HG03378 (cell line): Measurements from ENCODE around the gene RSU1.

ENCODE experiments used
- ATAC-seq: cut with Tn5 transposase; IDR thresholded peaks from one replicate; pipeline ENCODE4 v1.9.1; 2021; ENCODE audit warnings: mild to moderate bottlenecking, moderate library complexity; ENCODE audit not compliant: unreplicated experiment

RSU1 gene

DNA sequence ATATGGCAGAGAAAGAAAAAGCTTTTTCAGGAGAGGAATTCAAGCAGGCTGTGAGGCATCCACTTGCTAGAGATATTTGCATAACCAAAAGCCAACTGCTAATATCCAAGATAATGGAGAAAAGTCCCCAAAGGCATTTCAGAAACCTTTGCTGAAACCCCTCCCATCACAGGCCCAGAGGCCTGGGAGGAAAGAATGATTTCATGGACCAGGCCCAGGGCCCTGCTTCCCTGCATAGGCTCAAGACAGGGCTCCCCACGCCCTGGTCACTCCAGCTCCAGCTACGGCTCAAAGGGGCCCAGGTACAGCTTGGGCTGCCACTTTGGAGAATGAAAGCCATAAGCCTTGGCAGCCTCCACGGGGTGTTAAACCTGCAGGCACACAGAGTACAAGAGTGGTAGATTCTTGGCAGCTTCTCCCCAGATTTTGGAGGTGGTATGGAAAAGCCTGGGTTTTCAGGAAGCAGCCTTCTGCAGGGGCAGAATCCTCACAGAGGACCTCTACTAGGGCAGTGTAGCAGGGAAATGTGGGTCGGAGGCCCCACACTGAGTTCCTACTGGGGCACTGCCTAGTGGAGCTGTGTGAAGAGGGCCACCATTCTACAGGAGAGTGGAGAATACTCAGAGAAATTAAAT, 5.6 kb upstream of the RSU1 start:
- no peak for ATAC-seq

DNA sequence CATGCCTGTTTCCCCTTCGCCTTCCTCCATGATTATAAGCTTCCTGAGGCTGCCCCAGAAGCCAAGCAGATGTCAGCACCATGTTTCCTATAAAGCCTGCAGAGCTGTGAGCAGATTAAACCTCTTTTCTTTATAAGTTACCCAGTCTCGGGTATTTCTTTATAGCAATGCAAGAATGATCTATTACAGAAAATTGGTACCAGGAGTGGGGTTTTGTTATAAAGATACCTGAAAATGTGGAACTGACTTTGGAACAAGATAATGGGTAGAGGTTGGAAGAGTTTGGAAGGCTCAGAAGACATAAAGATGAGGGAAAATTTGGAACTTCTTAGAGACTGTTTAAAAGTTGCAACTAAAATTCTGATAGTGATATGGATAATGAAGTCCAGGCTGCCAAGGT, 4.8 kb upstream of the RSU1 start:
- no peak for ATAC-seq

DNA sequence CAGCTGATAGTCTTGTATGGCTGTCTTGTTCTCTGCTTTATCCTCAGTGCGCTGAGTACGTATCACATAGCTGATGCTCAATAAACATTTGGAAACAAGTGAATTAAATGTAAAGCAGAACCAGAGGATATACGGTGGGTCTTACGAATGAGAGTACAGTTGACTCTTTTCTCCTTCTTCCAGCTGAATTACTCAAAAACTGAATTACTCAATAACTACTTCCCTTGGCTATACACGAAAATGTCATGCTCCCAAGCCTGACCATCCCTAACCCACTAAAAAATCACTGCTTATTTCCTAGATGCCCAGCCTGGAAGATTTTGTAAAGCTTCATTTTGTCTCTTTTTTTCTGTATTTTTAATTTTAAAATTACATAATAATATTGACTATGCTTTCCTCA, 3.2 kb upstream of the RSU1 start:
- no peak for ATAC-seq

DNA sequence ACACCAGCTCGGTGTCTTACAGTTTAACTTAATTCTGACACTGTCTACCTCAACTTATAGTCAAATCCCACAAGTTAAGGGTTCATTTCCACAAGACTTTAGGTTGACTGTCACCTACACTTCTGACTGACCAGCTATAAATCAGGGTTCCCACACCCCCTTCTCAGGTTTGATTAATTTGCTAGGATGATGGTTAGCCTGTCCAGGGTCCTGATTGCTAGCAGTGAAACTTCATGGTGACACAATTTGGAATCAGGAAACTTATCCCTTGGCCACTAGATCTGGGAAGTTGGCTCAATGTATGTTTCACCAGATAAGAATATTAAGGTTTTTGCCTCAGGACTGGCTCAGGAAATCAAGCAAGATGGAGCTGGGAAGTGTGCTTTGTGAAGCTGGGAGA, 2.8 kb upstream of the RSU1 start:
- ATAC-seq, result no peak

DNA sequence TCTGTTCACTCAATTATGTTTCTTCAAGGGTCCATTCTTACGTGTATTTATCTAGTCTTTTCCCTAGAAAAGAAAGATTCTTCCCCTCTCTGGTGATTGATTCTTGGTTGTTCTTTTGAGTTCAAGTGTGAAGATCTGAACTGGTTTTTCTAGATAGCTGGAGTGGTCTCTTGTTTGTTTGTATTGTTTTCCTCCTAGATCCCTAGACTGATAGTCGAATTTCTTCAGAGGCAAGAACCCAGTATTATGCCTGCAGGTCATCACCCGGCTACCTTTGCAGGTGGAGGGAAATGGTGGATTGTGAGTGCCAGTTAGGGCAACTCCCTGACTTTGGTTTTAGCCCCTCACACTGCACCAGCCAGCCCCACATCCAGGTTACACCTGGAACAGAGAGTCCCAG, 2.2 kb upstream of the RSU1 start:
- ATAC-seq, result no peak

DNA sequence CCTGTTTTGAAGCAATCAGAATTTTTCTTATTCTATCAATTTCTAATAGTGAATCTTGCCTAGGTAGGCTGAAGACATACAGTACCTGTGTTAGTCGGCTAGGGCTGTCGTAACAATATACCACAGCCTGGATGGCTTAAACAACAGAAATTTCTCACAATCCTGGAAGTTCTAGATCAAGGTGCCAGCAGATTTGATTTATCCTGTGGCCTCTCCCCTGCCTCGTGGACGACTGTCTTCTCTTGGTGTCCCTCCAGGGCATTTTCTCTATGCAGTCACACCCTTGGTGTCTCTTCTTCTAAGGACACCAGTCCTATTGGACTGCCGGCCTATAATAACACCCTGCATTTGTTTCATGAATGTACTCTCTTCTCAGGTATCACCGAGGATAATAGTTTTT, 1.8 kb upstream of the RSU1 start:
- no peak for ATAC-seq

DNA sequence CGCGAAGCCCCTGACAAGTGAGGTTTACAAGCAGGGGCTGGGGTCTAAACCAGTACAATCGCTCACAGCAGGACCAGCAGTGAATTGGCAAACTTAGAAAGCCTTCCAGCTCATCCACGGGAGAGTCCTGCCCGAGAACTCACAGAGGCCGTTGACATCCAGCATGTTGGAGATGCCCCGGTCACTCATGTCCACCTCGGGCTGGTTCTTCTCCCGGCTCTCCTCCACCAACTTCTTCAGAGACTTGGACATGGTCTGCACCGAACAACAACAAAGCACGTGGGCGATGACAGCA, 447 bp downstream of the RSU1 start:
- ATAC-seq, result no peak

DNA sequence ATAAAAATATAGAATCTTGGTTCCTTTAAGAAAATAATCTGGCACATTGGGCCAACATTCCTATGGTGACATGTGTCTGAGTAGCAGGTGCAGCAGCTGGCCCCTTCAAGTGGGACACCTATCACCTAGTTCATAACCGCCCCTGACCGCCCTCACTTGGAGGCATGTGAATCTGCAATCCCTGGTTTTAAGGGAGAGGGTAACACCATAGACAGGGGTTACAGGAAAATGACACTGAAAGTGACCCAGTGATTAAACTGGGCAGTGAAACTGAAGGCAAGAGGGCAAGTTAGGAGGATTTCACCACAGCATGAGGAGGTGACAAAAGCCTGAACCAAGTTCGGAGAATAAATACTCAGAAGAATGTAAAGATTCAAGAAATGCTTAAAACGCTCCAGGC, 1.1 kb downstream of the RSU1 start:
- ATAC-seq, result no peak

DNA sequence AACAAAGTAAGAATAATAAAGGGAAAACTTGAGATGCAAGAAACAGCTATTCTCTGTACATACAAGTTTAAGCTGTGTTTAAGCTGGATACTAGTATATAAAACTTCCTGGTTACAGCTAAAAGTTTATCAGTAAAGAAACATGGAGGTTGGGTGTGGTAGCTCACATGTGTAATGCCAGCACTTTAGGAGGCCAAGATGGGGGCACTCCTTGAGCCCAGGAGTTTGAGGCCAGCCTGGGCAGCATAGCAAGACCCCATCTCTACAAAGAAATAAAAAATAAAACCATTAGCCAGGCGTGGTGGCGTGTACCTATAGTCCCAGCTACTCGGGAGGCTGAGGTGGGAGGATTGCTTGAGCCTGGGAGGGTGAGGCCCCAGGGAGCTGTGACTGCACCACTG, 3.2 kb downstream of the RSU1 start:
- no peak for ATAC-seq

DNA sequence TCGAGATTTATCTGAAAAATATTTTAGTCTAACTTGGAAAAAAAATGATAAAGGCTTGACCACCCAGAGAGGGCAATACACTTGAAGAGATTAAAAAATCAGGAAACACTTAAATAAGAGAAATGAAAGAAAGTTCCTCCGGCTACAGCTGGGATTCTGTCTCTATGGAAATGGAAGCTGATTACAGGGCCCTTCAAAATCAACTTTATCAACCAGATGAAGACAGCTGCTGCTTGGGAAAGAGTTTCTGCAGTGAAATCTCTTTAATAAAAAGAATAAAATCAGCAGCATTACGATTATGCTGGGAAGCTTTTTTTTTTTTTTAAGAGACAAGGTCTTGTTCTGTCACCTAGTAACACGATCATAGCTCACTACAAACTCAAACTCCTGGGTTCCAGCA, 4.5 kb downstream of the RSU1 start:
- ATAC-seq, result no peak

DNA sequence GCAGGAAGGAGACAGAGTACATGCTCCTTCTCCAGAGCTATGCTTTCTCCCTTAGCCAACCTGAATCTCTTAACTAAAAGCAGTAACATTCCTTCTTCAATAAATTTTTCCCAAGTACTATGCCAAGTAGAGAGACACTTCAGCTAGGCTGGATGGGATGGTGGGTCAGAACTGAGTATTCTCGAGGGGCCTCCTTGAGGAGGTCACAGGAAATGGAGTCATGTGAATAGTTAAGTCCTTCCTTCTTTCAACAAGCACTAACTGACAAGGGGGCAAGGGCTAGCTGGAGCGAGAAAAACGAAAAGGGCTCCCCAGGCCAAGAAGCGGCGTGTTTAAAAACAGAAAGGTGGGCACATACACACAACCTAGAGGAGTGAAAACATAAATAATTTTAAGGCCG, 5.5 kb downstream of the RSU1 start:
- ATAC-seq, result no peak

DNA sequence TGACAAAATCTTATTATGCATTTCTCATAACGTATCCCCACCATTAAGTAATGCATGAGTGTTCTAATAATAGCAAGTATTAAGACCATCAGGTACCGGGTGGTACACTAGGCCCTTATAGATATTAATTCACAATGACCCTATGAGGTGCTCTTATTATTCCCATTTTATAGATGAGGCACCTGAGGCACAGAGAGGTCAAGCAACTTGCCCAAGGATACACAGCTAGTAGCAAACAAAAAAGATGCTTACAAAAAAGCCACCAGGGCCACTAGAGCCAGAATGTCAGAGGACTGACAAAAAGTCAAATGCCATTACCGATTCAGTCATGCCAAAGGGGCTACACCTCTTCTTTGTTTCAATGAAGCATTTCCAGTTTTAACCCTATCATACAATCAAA, 5.9 kb downstream of the RSU1 start:
- no peak for ATAC-seq

DNA sequence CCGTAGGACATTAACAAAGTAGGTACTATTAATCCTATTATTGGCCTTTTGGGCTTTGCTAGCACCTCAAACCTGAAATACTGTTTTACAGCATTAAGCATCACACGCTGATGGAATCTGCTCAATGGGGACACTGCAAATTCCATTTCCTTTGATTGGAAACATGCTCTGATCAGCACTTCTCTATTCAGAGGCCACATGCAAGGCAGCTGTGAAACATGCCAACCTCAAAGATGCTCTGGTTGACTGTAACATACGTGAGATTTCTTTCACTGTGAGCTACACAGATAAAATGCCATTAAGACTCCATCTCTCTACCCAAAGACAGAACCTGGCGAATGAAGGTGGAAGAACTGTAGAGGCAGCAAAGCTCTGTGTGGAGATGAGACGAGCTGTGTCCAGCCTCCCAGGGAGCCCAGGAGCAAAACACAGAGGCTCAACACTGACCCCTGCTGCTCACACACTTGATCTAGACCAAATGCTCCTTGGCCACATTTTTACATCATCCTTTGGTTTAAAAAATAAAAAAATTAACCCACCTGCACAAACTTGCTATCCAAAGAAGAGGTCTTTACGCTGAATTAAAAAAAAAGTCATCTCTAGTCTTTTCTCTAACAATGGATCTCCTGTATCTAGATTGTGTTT, 8.0 kb downstream of the RSU1 start:
- peak; percentile 84 for ATAC-seq

DNA sequence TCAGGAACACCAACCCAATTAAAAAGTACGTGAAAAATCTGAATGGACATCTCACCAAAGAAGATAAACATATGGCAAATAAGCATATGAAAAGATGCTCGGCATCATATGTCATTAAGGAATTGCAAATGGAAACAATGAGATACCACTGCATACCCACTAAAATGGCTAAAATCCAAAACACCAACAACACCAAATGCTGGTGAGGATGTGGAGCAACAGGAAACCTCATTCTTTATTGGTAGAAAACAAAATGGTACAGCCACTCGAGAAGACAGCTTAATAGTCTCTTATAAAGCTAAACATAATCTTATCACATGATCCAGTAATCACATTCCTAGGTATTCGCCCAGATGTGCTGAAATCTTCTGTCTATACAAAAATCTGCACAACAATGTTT, 13.1 kb downstream of the RSU1 start:
- ATAC-seq, result no peak

DNA sequence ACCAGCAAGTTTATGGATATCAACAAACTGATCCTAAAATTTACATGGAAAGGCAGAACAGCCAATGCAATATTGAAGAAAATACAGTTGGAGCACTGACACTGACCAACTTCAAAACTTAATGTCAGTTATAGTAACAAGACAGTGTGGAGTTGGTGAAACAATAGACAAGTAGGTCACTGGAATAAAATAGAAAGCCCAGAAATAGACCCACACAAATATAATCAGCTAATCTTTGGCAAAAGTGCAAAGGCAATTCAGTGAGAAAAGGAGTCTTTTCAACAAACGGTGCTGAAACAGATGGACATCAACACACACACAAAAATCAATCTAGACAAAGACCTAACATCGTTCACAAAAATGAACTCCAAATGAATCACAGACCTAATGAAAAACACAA, 13.8 kb downstream of the RSU1 start:
- no peak for ATAC-seq

DNA sequence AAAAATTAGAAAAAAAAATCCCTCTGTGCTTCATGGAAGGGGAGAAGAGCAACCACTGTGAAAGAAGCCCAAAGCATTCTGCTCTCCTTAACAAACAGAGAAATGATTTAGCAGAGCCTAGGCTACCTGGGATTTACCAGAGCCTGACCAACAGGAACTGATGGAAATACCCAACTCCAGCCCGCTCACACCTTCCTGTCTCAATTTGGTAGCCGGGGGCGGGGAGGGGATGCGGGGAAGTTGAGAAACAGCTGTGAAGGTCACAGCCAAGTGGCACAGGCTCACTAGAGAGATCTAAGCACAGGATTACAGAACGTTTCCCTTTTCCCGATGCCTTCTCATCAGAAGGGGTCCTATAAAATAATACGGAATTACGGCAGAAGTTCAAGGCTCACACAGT, 17.6 kb downstream of the RSU1 start:
- peak; percentile 81 for ATAC-seq

DNA sequence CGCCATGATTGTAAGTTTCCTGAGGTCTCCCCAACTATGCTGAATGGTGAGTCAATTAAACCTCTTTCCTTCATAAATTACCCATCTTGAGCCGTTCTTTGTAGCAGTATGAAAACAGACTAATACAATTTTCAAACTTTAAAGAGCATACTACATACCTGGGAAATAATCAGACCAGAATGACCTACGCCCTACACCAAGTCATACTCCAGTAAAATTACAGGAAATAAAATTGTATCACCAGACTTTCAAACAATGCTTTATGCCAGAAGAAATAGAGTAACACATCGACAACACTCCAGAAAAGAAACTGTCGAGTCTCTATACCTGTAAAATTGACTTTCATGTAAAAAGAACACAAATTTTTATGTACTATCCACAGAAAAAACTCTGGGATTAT, 18.7 kb downstream of the RSU1 start:
- no peak for ATAC-seq

DNA sequence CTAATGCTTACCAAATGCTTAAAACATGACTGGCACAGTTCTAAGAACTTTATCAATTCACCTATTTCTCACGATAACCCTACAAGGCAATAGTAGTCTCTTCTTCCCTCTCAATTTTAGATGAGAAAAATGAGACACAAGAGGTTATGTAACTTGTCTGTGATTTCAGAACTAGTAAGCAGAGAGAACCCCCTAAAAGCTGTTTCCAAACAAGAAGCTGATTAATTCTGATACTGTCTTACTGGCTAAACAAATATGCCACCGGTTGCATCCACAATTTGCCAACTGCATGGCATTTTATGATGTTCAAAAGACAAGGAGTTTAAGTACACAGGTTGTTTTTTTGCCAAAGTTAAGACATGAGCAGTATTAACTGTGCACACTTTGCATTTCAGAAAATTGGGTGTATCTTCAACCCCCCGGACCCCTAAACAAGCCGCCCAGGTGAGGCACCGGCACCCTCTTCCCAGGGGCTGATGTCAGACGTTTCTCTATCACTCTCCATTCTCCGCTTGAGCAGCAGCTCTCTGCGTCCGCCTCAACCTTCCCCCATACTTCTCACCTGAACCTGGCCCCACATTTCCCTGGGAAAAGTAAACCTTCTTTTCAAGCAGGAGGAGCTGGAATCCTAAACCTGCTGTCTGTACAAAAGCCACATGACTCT, 21.7 kb downstream of the RSU1 start:
- ATAC-seq, result no peak

DNA sequence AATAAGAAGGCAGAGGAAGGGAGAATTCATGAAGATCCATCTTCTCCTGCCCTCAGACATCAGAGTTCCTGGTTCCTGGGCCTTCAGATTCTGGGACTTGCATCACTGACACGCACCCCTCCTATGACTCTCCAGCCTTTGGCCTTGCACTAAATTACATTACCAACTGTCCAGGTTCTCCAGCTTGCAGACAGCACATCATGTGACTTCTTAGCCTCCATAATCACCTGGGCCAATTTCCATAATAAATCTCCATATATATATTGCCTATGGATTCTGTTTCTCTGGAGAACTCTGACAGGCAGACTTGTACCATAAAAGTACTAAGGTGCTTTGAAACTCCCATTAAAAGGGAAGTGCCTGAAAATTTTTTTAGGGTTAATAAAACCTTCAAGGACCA, 23.2 kb downstream of the RSU1 start:
- ATAC-seq, result no peak

DNA sequence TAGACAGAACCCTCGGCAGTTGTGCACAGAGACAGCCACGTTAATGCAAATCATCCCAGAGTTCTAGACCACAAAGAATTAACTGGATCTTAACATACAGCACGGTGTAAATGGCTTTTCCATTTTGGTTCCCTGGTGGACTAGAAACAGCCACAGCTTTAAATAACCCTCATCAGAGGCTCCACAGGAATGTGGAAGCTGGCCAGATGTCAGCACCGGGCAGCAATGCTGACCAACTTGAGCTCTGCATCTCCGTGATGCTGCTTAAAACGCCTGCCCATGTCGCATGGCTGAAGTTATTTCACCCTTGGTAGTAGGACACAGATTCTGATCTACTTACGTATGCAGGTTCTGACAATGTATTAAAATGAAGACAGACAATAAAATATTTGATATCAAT, 24.5 kb downstream of the RSU1 start:
- no peak for ATAC-seq

DNA sequence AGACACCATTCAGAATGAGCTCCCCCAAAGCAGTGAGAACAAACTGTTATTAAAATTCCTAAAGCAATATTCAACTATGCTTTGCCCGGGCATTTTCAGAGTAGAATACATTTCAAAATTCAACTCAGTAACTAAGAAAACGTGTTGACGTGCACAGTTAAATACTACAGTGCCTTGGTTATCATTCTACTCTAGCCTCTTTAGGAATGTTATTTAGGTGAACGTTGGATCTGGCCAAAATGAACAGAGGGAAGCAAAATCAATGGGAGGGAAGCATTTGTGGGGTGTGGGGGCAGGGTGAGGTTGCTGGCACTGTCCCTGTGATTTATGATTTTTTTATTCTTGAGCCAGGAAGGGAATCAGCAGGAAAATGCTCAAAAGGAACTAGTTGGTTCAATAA, 27.5 kb downstream of the RSU1 start:
- no peak for ATAC-seq

DNA sequence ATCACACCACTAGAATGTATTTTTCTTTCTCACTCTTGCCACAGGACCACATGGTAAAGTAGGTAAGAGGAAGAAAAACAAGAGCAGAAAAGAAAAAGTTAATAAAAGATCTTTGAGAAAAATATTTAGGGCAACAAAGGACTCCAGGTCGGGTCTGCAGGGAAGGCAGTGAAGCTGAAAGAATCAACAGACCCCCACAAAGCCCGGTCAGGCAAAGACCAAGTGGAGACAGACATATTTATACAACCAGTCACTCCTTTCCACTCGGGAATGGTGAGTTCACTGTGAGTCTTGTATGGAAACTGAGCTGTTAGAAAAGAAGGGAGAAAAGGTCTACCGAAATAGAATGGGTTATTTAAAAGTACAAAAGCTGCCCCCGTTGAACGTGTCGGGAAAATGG, 28.0 kb downstream of the RSU1 start:
- no peak for ATAC-seq

DNA sequence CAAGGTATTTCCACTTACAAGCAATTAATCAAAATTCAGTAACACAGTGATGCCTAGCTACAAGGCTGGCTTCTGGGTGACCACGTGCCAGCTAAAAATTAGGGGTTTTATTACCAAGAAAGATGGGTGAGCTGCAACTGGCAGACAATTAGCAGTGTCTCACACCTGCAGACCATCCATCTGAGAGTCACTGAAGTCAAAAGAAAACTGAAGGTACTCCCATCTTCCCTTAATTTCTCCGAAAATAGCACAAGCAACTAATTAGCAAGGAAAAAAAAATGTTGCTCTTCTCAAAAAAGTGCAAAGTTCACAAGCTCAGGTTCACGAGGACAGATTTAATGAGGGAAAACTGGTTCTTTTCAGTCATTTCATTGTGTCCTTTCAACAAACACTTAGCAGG, 28.4 kb downstream of the RSU1 start:
- ATAC-seq, result no peak
